ENCODE measurements around the gene SMG5. TPM values are rescaled to one million over a fixed set of nuclear protein-coding genes. Genes with fewer than 3 reads are reported as not detected.

The SMG5 gene
- total and polyA plus RNA-seq, 2 donors (not counting 1 experiment from before 2014, with no cell fraction given) = 53.5 to 77.0 TPM

DNA sequence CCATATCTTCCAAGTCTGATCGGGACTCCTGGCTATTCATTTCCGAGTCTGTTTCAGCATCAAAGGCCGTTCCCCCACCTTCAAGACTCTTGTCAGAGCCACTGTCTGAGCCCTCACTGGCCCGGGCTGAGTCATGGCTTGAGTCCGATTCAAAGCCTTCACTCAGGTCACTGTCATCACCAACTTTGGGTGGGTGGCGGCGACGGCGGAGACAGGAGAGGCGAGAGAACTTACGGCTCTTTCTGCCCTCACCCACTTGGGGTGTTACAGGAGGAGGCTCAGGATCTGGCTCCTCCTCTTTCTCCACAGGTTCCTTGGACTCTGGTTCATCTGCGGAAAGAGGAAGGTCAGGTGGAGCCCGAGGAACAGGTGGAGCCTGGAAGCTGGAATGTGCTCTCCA, 16.6 kb downstream of the SMG5 start:
- H3K27ac Mint-ChIP-seq = no peak overlapping the region
- H3K9me3 Mint-ChIP-seq (ENCODE audit: insufficient read depth) = no peaks in the 10 kb centered on the region

DNA sequence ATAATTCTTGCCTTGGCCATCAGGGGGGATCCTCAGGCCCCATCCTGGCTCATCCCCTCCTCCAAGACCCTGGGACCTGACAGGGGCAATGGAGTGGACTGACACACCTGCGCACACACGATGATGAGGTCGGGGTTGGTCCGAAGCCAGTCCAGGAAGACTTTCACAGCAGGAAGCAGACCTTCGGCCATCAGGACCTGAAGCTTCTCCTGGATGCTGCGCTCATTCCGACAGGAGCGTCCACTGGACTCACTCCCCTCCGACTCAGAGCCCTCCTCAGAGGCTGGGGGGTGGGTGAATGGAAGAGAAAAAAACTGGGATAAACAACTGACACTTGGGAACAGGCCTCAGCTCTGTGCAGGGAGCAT, 19.4 kb downstream of the SMG5 start:
- Histone ChIP-seq H4K20me1 (ENCODE audit: control insufficient read depth, insufficient read depth, low read length, poor library complexity, severe bottlenecking) (no peaks in the 10 kb centered on the region), H3K27ac (ENCODE audit: low read length in 2 of 2) (no peak overlapping the region), H3K4me3 (ENCODE audit: control extremely low read depth in 1 of 5, extremely low read depth in 1 of 5, insufficient read depth in 1 of 5, low read depth in 2 of 5, low read length in 4 of 5) (no peak overlapping the region), H3K36me3 (replicated peaks in 1 of 2; ENCODE audit: control extremely low read depth in 1 of 2, control insufficient read depth in 1 of 2, extremely low read depth in 1 of 2, insufficient read depth in 2 of 2, low read length in 1 of 2) (peaks cover 22 to 83% of the 10 kb centered on the region in 2 experiments), H3K27me3 (replicated peaks in 1 of 4; ENCODE audit: control extremely low read depth in 1 of 4, control insufficient read depth in 3 of 4, insufficient read depth in 4 of 4, low read length in 3 of 4) (no peaks in the 10 kb centered on the region), H3K9me3 (ENCODE audit: control extremely low read depth in 1 of 3, control insufficient read depth in 2 of 3, insufficient read depth in 1 of 3, low read length in 2 of 3) (no peaks in the 10 kb centered on the region), H3K4me1 (ENCODE audit: control insufficient read depth in 2 of 2, insufficient read depth in 2 of 2, low read length in 2 of 2) (no peaks in the 10 kb centered on the region), H3K4me2 (replicated peaks; ENCODE audit: low read depth, low read length, poor library complexity, severe bottlenecking) (no peak overlapping the region), H2AFZ (ENCODE audit: insufficient read depth, low read depth, low read length, poor library complexity, severe bottlenecking) (no peak overlapping the region), H3K79me2 (ENCODE audit: control insufficient read depth, insufficient read depth, low read length) (no peaks in the 10 kb centered on the region), H3K9ac (ENCODE audit: low read length) (no peak overlapping the region)
- Mint-ChIP-seq H3K4me3 (no peak overlapping the region), H3K9me3 (ENCODE audit: insufficient read depth) (no peaks in the 10 kb centered on the region), H3K4me1 (no peaks in the 10 kb centered on the region), H3K27ac (no peak overlapping the region), H3K27me3 (no peaks in the 10 kb centered on the region)
- ATAC-seq (ENCODE audit: low read depth) = no peak
- intact Hi-C loops (cut with micrococcal nuclease) = no loop called here
- CTCF ChIA-PET = no interaction called here
- POLR2A ChIA-PET = no interaction called here
- TF ChIP-seq, protein P1, sequence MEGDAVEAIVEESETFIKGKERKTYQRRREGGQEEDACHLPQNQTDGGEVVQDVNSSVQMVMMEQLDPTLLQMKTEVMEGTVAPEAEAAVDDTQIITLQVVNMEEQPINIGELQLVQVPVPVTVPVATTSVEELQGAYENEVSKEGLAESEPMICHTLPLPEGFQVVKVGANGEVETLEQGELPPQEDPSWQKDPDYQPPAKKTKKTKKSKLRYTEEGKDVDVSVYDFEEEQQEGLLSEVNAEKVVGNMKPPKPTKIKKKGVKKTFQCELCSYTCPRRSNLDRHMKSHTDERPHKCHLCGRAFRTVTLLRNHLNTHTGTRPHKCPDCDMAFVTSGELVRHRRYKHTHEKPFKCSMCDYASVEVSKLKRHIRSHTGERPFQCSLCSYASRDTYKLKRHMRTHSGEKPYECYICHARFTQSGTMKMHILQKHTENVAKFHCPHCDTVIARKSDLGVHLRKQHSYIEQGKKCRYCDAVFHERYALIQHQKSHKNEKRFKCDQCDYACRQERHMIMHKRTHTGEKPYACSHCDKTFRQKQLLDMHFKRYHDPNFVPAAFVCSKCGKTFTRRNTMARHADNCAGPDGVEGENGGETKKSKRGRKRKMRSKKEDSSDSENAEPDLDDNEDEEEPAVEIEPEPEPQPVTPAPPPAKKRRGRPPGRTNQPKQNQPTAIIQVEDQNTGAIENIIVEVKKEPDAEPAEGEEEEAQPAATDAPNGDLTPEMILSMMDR (IDR thresholded peaks at IDR 0.05) = no peak
- no peak for TF ChIP-seq EZH2 (IDR thresholded peaks at IDR 0.05; ENCODE audit: borderline replicate concordance, insufficient read depth, low read depth, low read length, poor library complexity, severe bottlenecking)
- no peak for DNase-seq
- 92% methylated on average over 2 of the region's 9 CpGs for WGBS (ENCODE audit: insufficient coverage)

More for the DNA sequence above, 16.6 kb downstream of the SMG5 start:
- WGBS (ENCODE audit: insufficient coverage) = 97% methylated on average over 11 of the region's 13 CpGs
- H3K4me3 Mint-ChIP-seq = no peak overlapping the region
- Histone ChIP-seq H3K9me3 (ENCODE audit: control extremely low read depth in 1 of 3, control insufficient read depth in 2 of 3, insufficient read depth in 1 of 3, low read length in 2 of 3) (no peaks in the 10 kb centered on the region), H3K79me2 (ENCODE audit: control insufficient read depth, insufficient read depth, low read length) (no peaks in the 10 kb centered on the region), H3K9ac (ENCODE audit: low read length) (no peak overlapping the region), H3K36me3 (replicated peaks in 1 of 2; ENCODE audit: control extremely low read depth in 1 of 2, control insufficient read depth in 1 of 2, extremely low read depth in 1 of 2, insufficient read depth in 2 of 2, low read length in 1 of 2) (peaks cover 27 to 73% of the 10 kb centered on the region in 2 experiments), H3K27me3 (replicated peaks in 1 of 4; ENCODE audit: control extremely low read depth in 1 of 4, control insufficient read depth in 3 of 4, insufficient read depth in 4 of 4, low read length in 3 of 4) (no peaks in the 10 kb centered on the region), H3K27ac (ENCODE audit: low read length in 2 of 2) (no peak overlapping the region), H3K4me3 (ENCODE audit: control extremely low read depth in 1 of 5, extremely low read depth in 1 of 5, insufficient read depth in 1 of 5, low read depth in 2 of 5, low read length in 4 of 5) (no peak overlapping the region), H4K20me1 (ENCODE audit: control insufficient read depth, insufficient read depth, low read length, poor library complexity, severe bottlenecking) (no peaks in the 10 kb centered on the region), H3K4me1 (ENCODE audit: control insufficient read depth in 2 of 2, insufficient read depth in 2 of 2, low read length in 2 of 2) (no peaks in the 10 kb centered on the region), H3K4me2 (replicated peaks; ENCODE audit: low read depth, low read length, poor library complexity, severe bottlenecking) (no peak overlapping the region), H2AFZ (ENCODE audit: insufficient read depth, low read depth, low read length, poor library complexity, severe bottlenecking) (no peak overlapping the region)
- no peaks in the 10 kb centered on the region for H3K4me1 Mint-ChIP-seq
- DNase-seq (no peak), ATAC-seq (ENCODE audit: low read depth) (no peak)
- POLR2A ChIA-PET = no interaction called here
- TF ChIP-seq, protein P1 (IDR thresholded peaks at IDR 0.05) = no peak
- TF ChIP-seq EZH2 (IDR thresholded peaks at IDR 0.05; ENCODE audit: borderline replicate concordance, insufficient read depth, low read depth, low read length, poor library complexity, severe bottlenecking) = no peak
- H3K27me3 Mint-ChIP-seq = no peaks in the 10 kb centered on the region
- CTCF ChIA-PET = no interaction called here
- intact Hi-C loops (cut with micrococcal nuclease) = no loop called here

Data from B cell (primary cell).